Natural killer cell (primary cell): ENCODE measurements around the gene IFT122. TPM values are rescaled to one million over a fixed set of nuclear protein-coding genes. Genes with fewer than 3 reads are reported as not detected.

ENCODE experiments used
- ATAC-seq, 3 donors: fragments of 150-1000 bp in 2 of 3; fragments of 200-7000 bp in 1 of 3; cut with Tn5 transposase; 1 replicate in 1 of 3; 2 replicates in 2 of 3; pipeline ENCODE4 v1.10.0; 2021; ENCODE audit warnings: mild to moderate bottlenecking in 2 of 3, moderate library complexity in 2 of 3
- DNase-seq, 2 donors: peaks; one replicate each; pipeline versions ENCODE4 v3.0.0 to v3.0.0-alpha.2; 2013 to 2021; ENCODE audit warnings: mixed read lengths in 1 of 2
- H3K27ac ChIP-seq: one replicate; pipeline ENCODE4 v1.5.1; 2013; ENCODE audit warnings: mild to moderate bottlenecking, low read length
- H3K27me3 ChIP-seq: one replicate; pipeline ENCODE4 v1.6.1; 2013; ENCODE audit warnings: low read length; ENCODE audit not compliant: control insufficient read depth, insufficient read depth
- H3K36me3 ChIP-seq: one replicate; pipeline ENCODE4 v1.6.1; 2013; ENCODE audit warnings: low read length; ENCODE audit not compliant: control insufficient read depth, insufficient read depth
- H3K4me1 ChIP-seq: one replicate; pipeline ENCODE4 v1.6.1; 2013; ENCODE audit warnings: low read length; ENCODE audit not compliant: control insufficient read depth, insufficient read depth
- H3K4me3 ChIP-seq: one replicate; pipeline ENCODE4 v1.5.1; 2013; ENCODE audit warnings: low read length
- H3K9me3 ChIP-seq: one replicate; pipeline ENCODE4 v1.6.1; 2013; ENCODE audit warnings: low read length; ENCODE audit not compliant: control insufficient read depth, insufficient read depth
- H3K27ac Mint-ChIP-seq, 2 donors: one replicate each; pipeline ENCODE4 v1.8.0; 2022; ENCODE audit warnings: mild to moderate bottlenecking in 2 of 2, mixed read lengths in 2 of 2, moderate library complexity in 1 of 2
- H3K27me3 Mint-ChIP-seq, 2 donors: one replicate each; pipeline ENCODE4 v1.8.0; 2022; ENCODE audit warnings: low read depth in 2 of 2, mixed read lengths in 2 of 2
- H3K36me3 Mint-ChIP-seq: one replicate; pipeline ENCODE4 v1.8.0; 2022; ENCODE audit warnings: mixed read lengths
- H3K4me1 Mint-ChIP-seq, 2 donors: one replicate each; pipeline ENCODE4 v1.8.0; 2022; ENCODE audit warnings: mixed read lengths in 2 of 2
- H3K4me3 Mint-ChIP-seq: one replicate; pipeline ENCODE4 v1.8.0; 2022; ENCODE audit warnings: mild to moderate bottlenecking, moderate library complexity, mixed read lengths
- H3K9me3 Mint-ChIP-seq, 2 donors: one replicate each; pipeline ENCODE4 v1.8.0; 2022; ENCODE audit warnings: mixed read lengths in 2 of 2
- WGBS: methylation state at CpG from one replicate; pipeline ENCODE4 v1.1.7; 2013; ENCODE audit warnings: missing lambda C conversion rate; ENCODE audit not compliant: insufficient coverage; 5-methylcytosine and 5-hydroxymethylcytosine counted together
- intact Hi-C: fragments of 100-400 bp; cut with micrococcal nuclease; formaldehyde crosslinking; loops from one replicate; pipeline ENCODE4 v1.14.2; 2022
- total RNA-seq, 4 donors: library from RNA; stranded (reverse); fragments of 120-200 nt in 1 of 4; gene quantifications; one replicate each; pipeline versions ENCODE4 v1.2.3 to v1.2.4, GENCODE V29; 2013 to 2022
- TF ChIP-seq, protein P1 (sequence below): fragments of 200-600 bp; IDR thresholded peaks from one replicate; pipeline ENCODE4 v1.8.0; 2022; ENCODE audit warnings: antibody characterized with exemption

The IFT122 gene
- total RNA-seq, 3 donors from 2014 or later (not counting 1 experiment from before 2014, with no cell fraction given), result 20.7 to 26.6 (median 23.9) TPM

DNA sequence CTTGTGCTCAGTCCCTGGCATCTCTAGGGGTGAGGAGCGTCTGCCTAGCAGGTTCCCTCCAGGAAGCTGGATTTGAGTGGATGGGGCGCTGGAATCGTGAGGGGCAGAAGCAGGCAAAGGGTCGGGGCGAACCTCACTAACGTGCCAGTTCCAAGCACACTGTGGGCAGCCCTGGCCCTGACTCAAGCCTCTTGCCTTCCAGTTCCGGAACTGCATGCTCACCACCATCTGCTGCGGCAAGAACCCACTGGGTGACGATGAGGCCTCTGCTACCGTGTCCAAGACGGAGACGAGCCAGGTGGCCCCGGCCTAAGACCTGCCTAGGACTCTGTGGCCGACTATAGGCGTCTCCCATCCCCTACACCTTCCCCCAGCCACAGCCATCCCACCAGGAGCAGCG lies 93.4 kb downstream of the IFT122 start:
- DNase-seq (no peak), ATAC-seq (no peak)
- intact Hi-C loops, result no loop called here
- H3K27ac ChIP-seq, result no peak overlapping the region
- no peaks in the 10 kb centered on the region for H3K9me3 ChIP-seq
- no peaks in the 10 kb centered on the region for H3K9me3 Mint-ChIP-seq
- H3K27me3 ChIP-seq, result no peaks in the 10 kb centered on the region
- no peak overlapping the region for H3K27ac Mint-ChIP-seq
- WGBS, result 95% methylated on average over 16 of the region's 16 CpGs
- TF ChIP-seq, protein P1, sequence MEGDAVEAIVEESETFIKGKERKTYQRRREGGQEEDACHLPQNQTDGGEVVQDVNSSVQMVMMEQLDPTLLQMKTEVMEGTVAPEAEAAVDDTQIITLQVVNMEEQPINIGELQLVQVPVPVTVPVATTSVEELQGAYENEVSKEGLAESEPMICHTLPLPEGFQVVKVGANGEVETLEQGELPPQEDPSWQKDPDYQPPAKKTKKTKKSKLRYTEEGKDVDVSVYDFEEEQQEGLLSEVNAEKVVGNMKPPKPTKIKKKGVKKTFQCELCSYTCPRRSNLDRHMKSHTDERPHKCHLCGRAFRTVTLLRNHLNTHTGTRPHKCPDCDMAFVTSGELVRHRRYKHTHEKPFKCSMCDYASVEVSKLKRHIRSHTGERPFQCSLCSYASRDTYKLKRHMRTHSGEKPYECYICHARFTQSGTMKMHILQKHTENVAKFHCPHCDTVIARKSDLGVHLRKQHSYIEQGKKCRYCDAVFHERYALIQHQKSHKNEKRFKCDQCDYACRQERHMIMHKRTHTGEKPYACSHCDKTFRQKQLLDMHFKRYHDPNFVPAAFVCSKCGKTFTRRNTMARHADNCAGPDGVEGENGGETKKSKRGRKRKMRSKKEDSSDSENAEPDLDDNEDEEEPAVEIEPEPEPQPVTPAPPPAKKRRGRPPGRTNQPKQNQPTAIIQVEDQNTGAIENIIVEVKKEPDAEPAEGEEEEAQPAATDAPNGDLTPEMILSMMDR, result no peak
- no peak overlapping the region for H3K4me3 ChIP-seq
- H3K36me3 Mint-ChIP-seq, result no peaks in the 10 kb centered on the region
- no peaks in the 10 kb centered on the region for H3K4me1 ChIP-seq
- H3K36me3 ChIP-seq, result no peaks in the 10 kb centered on the region
- no peaks in the 10 kb centered on the region for H3K27me3 Mint-ChIP-seq
- no peak overlapping the region for H3K4me3 Mint-ChIP-seq
- H3K4me1 Mint-ChIP-seq, result no peaks in the 10 kb centered on the region

DNA sequence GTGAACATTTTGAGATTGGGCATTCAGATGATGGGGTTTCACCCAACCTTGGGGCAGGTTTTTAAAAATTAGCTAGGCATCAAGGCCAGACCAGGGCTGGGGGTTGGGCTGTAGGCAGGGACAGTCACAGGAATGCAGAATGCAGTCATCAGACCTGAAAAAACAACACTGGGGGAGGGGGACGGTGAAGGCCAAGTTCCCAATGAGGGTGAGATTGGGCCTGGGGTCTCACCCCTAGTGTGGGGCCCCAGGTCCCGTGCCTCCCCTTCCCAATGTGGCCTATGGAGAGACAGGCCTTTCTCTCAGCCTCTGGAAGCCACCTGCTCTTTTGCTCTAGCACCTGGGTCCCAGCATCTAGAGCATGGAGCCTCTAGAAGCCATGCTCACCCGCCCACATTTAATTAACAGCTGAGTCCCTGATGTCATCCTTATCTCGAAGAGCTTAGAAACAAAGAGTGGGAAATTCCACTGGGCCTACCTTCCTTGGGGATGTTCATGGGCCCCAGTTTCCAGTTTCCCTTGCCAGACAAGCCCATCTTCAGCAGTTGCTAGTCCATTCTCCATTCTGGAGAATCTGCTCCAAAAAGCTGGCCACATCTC lies 94.5 kb downstream of the IFT122 start:
- no peak for ATAC-seq
- intact Hi-C loops, result no loop called here
- H3K36me3 ChIP-seq, result no peaks in the 10 kb centered on the region
- H3K27ac Mint-ChIP-seq, result no peak overlapping the region
- no peaks in the 10 kb centered on the region for H3K9me3 Mint-ChIP-seq
- peaks cover 0 to 2% of the 10 kb centered on the region in 2 donors for H3K4me1 Mint-ChIP-seq
- H3K27me3 Mint-ChIP-seq, result no peaks in the 10 kb centered on the region
- no peak overlapping the region for H3K4me3 ChIP-seq
- DNase-seq, result no peak
- WGBS, result 86% methylated on average over 4 of the region's 4 CpGs
- no peak overlapping the region for H3K27ac ChIP-seq
- TF ChIP-seq, protein P1, result no peak
- no peaks in the 10 kb centered on the region for H3K4me1 ChIP-seq
- H3K36me3 Mint-ChIP-seq, result no peaks in the 10 kb centered on the region
- H3K27me3 ChIP-seq, result no peaks in the 10 kb centered on the region
- H3K4me3 Mint-ChIP-seq, result no peak overlapping the region
- H3K9me3 ChIP-seq, result no peaks in the 10 kb centered on the region

DNA sequence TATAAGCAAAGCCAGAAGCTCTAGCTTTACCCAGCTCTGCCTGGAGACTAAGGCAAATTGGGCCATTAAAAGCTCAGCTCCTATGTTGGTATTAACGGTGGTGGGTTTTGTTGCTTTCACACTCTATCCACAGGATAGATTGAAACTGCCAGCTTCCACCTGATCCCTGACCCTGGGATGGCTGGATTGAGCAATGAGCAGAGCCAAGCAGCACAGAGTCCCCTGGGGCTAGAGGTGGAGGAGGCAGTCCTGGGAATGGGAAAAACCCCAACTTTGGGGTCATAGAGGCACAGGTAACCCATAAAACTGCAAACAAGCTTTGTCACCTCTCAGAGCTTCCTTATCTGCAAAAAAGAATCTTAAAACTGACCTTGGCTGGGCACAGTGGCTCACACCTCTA lies 95.1 kb downstream of the IFT122 start:
- Histone ChIP-seq H3K36me3 (no peaks in the 10 kb centered on the region), H3K27ac (no peak overlapping the region), H3K4me1 (no peaks in the 10 kb centered on the region), H3K4me3 (no peak overlapping the region), H3K27me3 (no peaks in the 10 kb centered on the region), H3K9me3 (no peaks in the 10 kb centered on the region)
- Mint-ChIP-seq H3K9me3 (no peaks in the 10 kb centered on the region), H3K27me3 (no peaks in the 10 kb centered on the region), H3K36me3 (no peaks in the 10 kb centered on the region), H3K27ac (no peak overlapping the region), H3K4me1 (peaks cover 0 to 4% of the 10 kb centered on the region in 2 donors), H3K4me3 (no peak overlapping the region)
- TF ChIP-seq, protein P1, result no peak
- DNase-seq (no peak), ATAC-seq (no peak)
- 100% methylated on average over 1 of the region's 1 CpG for WGBS
- intact Hi-C loops, result no loop called here

DNA sequence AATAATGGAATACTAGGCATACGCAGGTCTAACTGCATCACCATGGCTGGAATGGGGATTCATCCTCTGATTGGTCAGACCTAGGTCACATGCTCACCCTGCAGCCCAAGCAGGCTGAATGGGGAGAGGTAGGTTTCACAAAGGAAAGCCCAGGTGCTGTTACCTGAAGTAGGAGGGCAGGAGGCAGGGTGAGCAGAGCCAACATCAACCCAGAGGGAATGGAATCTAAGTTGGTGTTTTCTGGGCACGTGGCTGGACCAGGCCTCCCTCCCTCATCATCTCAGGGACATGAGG lies 96.3 kb downstream of the IFT122 start:
- 100% methylated on average over 1 of the region's 2 CpGs for WGBS

More for the DNA sequence above, 96.3 kb downstream of the IFT122 start:
- H3K9me3 Mint-ChIP-seq, result no peaks in the 10 kb centered on the region
- no peak overlapping the region for H3K4me3 Mint-ChIP-seq
- H3K36me3 ChIP-seq, result no peaks in the 10 kb centered on the region
- no peaks in the 10 kb centered on the region for H3K9me3 ChIP-seq
- intact Hi-C loops, result no loop called here
- no peaks in the 10 kb centered on the region for H3K27me3 ChIP-seq
- DNase-seq (no peak), ATAC-seq (no peak)
- H3K4me1 Mint-ChIP-seq, result peaks cover 0 to 4% of the 10 kb centered on the region in 2 donors
- H3K27me3 Mint-ChIP-seq, result no peaks in the 10 kb centered on the region
- H3K27ac ChIP-seq, result no peak overlapping the region
- no peak overlapping the region for H3K27ac Mint-ChIP-seq
- TF ChIP-seq, protein P1, result no peak
- H3K36me3 Mint-ChIP-seq, result no peaks in the 10 kb centered on the region
- no peaks in the 10 kb centered on the region for H3K4me1 ChIP-seq
- H3K4me3 ChIP-seq, result no peak overlapping the region
